Activated CD4-positive, alpha-beta T cell treated with anti-CD3 and anti-CD28 coated beads for 24 hours (primary cell): ENCODE data around the gene CLEC16A.
A peak's percentile ranks its signal among the peaks of the same experiment; 100 is the strongest.

ENCODE experiments used
- DNase-seq, 2 donors: peaks; one replicate each; pipeline ENCODE4 v3.0.0-alpha.2; 2020; ENCODE audit warnings: low read depth in 2 of 2

CLEC16A gene

GRCh38 chr16:10988879-10989278, 44.5 kb downstream of the CLEC16A start:
- DNase-seq = no peak

GRCh38 chr16:10989559-10989958, 45.2 kb downstream of the CLEC16A start:
- no peak for DNase-seq

- no peak for DNase-seq
Observed at GRCh38 chr16:10990378-10990777, 46.0 kb downstream of the CLEC16A start.

- DNase-seq = no peak
Observed at GRCh38 chr16:10992112-10992511, 47.7 kb downstream of the CLEC16A start.

GRCh38 chr16:10992797-10993196, 48.4 kb downstream of the CLEC16A start:
- DNase-seq = peak in 1 of 2 donors; percentile 37

GRCh38 chr16:10993649-10994048, 49.3 kb downstream of the CLEC16A start:
- no peak for DNase-seq

GRCh38 chr16:10994571-10994970, 50.2 kb downstream of the CLEC16A start:
- DNase-seq = no peak

- no peak for DNase-seq
Observed at GRCh38 chr16:10995565-10995964, 51.2 kb downstream of the CLEC16A start.

- DNase-seq = no peak
Observed at GRCh38 chr16:10997485-10997884, 53.1 kb downstream of the CLEC16A start.

- DNase-seq = no peak
Observed at GRCh38 chr16:10999300-10999699, 54.9 kb downstream of the CLEC16A start.

- no peak for DNase-seq
Observed at GRCh38 chr16:11001611-11002010, 57.2 kb downstream of the CLEC16A start.

GRCh38 chr16:11003141-11003540, 58.8 kb downstream of the CLEC16A start:
- no peak for DNase-seq

- no peak for DNase-seq
Observed at GRCh38 chr16:11004351-11004750, 60.0 kb downstream of the CLEC16A start.

- no peak for DNase-seq
Observed at GRCh38 chr16:11004973-11005610, 60.7 kb downstream of the CLEC16A start.

- no peak for DNase-seq
Observed at GRCh38 chr16:11005611-11005975, 61.2 kb downstream of the CLEC16A start.

- no peak for DNase-seq
Observed at GRCh38 chr16:11006656-11007055, 62.3 kb downstream of the CLEC16A start.

GRCh38 chr16:11007714-11008280, 63.4 kb downstream of the CLEC16A start:
- DNase-seq = no peak

- DNase-seq = no peak
Observed at GRCh38 chr16:11009027-11009755, 64.8 kb downstream of the CLEC16A start.

GRCh38 chr16:11010575-11011221, 66.3 kb downstream of the CLEC16A start:
- DNase-seq = no peak

- no peak for DNase-seq
Observed at GRCh38 chr16:11011326-11011725, 67.0 kb downstream of the CLEC16A start.

GRCh38 chr16:11012841-11013240, 68.5 kb downstream of the CLEC16A start:
- DNase-seq = no peak

GRCh38 chr16:11014136-11014535, 69.8 kb downstream of the CLEC16A start:
- no peak for DNase-seq

- DNase-seq = no peak
Observed at GRCh38 chr16:11015076-11015475, 70.7 kb downstream of the CLEC16A start.
